PC-3 (cell line): ENCODE results near the gene HTR3A. TPM values are rescaled to one million over a fixed set of nuclear protein-coding genes. Genes with fewer than 3 reads are reported as not detected.

Experiments
- ATAC-seq: fragments of 200-7000 bp; cut with Tn5 transposase; 2 replicates; pipeline ENCODE4 v1.9.1; 2020; ENCODE audit warnings: mild to moderate bottlenecking, moderate library complexity
- BruUV-seq: library from RNA; stranded (reverse); fragments of 400-500 nt; replicated peaks from 2 replicates; lab custom pipeline; 2021; lab: Mats Ljungman, UMichigan
- CTCF ChIA-PET: fragments of 300-600 bp; sonication (Branson Sonifier 250); formaldehyde crosslinking; loops from one replicate; lab custom pipeline; 2022; ENCODE audit warnings: antibody characterized with exemption; lab: Charles Lee
- POLR2A ChIA-PET: fragments of 300-600 bp; sonication (Branson Sonifier 250); formaldehyde crosslinking; loops from one replicate; lab custom pipeline; 2022; ENCODE audit warnings: antibody characterized with exemption; ENCODE audit not compliant: unreplicated experiment; lab: Charles Lee
- DNase-seq: peaks from one replicate; pipeline ENCODE4 v3.0.0-alpha.2; 2015
- H2AFZ ChIP-seq: fragments of 300-600 bp; sonication (generic); 2 replicates; pipeline ENCODE4 v1.6.0; 2016; ENCODE audit warnings: antibody characterized with exemption, low read length
- H3F3A ChIP-seq: fragments of 300-600 bp; sonication (generic); one replicate; pipeline ENCODE4 v1.6.0; 2017; ENCODE audit warnings: antibody characterized with exemption, low read length, control low read depth, mild to moderate bottlenecking; ENCODE audit not compliant: unreplicated experiment
- H3K27ac ChIP-seq: fragments of 300-600 bp; sonication (generic); 2 replicates; pipeline ENCODE4 v1.5.1; 2016; ENCODE audit warnings: mild to moderate bottlenecking, low read length
- H3K27me3 ChIP-seq: fragments of 300-600 bp; sonication (generic); 2 replicates; pipeline ENCODE4 v1.6.1; 2016; ENCODE audit warnings: low read length, mixed read lengths
- H3K36me3 ChIP-seq: fragments of 300-600 bp; sonication (generic); 2 replicates; pipeline ENCODE4 v1.6.1; 2016; ENCODE audit warnings: low read depth, mixed run types, low read length, mixed read lengths
- H3K4me1 ChIP-seq: fragments of 300-600 bp; sonication (generic); 2 replicates; pipeline ENCODE4 v1.5.1; 2016; ENCODE audit warnings: low read length; ENCODE audit not compliant: insufficient read depth
- H3K4me2 ChIP-seq: fragments of 300-600 bp; sonication (generic); 2 replicates; pipeline ENCODE4 v1.6.0; 2016; ENCODE audit warnings: low read length
- H3K4me3 ChIP-seq: fragments of 300-600 bp; sonication (generic); 2 replicates; pipeline ENCODE4 v1.5.1; 2016; ENCODE audit warnings: mild to moderate bottlenecking, low read length, mixed read lengths
- H3K79me2 ChIP-seq: fragments of 300-600 bp; sonication (generic); 2 replicates; pipeline ENCODE4 v1.6.1; 2017; ENCODE audit warnings: low read length, mixed read lengths
- H3K9ac ChIP-seq: fragments of 300-600 bp; sonication (generic); 2 replicates; pipeline ENCODE4 v1.6.0; 2016; ENCODE audit warnings: mild to moderate bottlenecking, low read length
- H3K9me2 ChIP-seq: fragments of 300-600 bp; sonication (generic); replicated peaks from 2 replicates; pipeline ENCODE4 v1.6.1; 2016; ENCODE audit warnings: mixed run types, low read length, mixed read lengths
- H3K9me3 ChIP-seq: fragments of 300-600 bp; sonication (generic); 2 replicates; pipeline ENCODE4 v1.6.1; 2016; ENCODE audit warnings: low read length, mixed read lengths
- H4K20me1 ChIP-seq: fragments of 300-600 bp; sonication (generic); 2 replicates; pipeline ENCODE4 v1.6.1; 2016; ENCODE audit warnings: low read length, mixed read lengths
- EZH2 ChIP-seq: fragments of 300-600 bp; sonication (generic); IDR thresholded peaks from one replicate; pipeline ENCODE4 v1.6.1; 2017; ENCODE audit warnings: antibody characterized with exemption, mild to moderate bottlenecking, low read length; ENCODE audit not compliant: unreplicated experiment
- EZH2phosphoT487 ChIP-seq: fragments of 300-600 bp; sonication (generic); IDR thresholded peaks from 2 replicates; pipeline ENCODE4 v1.6.1; 2018; ENCODE audit warnings: mild to moderate bottlenecking, antibody characterized with exemption, low read length, borderline replicate concordance
- intact Hi-C: fragments of 100-400 bp; cut with micrococcal nuclease; formaldehyde crosslinking; loops from 2 replicates; pipeline ENCODE4 v1.9.0; 2023
- total RNA-seq: library from RNA; depleted of rRNA; stranded (reverse); fragments of >200 nt; gene quantifications from 2 replicates; pipeline ENCODE4 v1.2.3, GENCODE V29; 2014
- TF ChIP-seq, protein P1 (sequence below): fragments of 300-600 bp; sonication (generic); conservative IDR thresholded peaks from 2 replicates; pipeline ENCODE4 v1.5.1; 2017; ENCODE audit warnings: antibody characterized with exemption, low read depth, mild to moderate bottlenecking, low read length

Gene HTR3A
- total RNA-seq, 1 experiment from 2014 or later: not detected

GRCh38 chr11:114025329-114025907 lies 50.5 kb downstream of the HTR3A start:
- POLR2A ChIA-PET: no interaction called here
- no TSS peak for BruUV-seq

GRCh38 chr11:114026355-114026754 lies 51.4 kb downstream of the HTR3A start:
- no peaks in the 10 kb centered on the region for H3F3A ChIP-seq
- ATAC-seq (no peak), DNase-seq (peak; percentile 21)
- H4K20me1 ChIP-seq: no peaks in the 10 kb centered on the region
- TF ChIP-seq, protein P1, sequence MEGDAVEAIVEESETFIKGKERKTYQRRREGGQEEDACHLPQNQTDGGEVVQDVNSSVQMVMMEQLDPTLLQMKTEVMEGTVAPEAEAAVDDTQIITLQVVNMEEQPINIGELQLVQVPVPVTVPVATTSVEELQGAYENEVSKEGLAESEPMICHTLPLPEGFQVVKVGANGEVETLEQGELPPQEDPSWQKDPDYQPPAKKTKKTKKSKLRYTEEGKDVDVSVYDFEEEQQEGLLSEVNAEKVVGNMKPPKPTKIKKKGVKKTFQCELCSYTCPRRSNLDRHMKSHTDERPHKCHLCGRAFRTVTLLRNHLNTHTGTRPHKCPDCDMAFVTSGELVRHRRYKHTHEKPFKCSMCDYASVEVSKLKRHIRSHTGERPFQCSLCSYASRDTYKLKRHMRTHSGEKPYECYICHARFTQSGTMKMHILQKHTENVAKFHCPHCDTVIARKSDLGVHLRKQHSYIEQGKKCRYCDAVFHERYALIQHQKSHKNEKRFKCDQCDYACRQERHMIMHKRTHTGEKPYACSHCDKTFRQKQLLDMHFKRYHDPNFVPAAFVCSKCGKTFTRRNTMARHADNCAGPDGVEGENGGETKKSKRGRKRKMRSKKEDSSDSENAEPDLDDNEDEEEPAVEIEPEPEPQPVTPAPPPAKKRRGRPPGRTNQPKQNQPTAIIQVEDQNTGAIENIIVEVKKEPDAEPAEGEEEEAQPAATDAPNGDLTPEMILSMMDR: peak; percentile 32
- TF ChIP-seq EZH2phosphoT487 (no peak), EZH2 (no peak)
- H3K9me3 ChIP-seq: no peaks in the 10 kb centered on the region
- no peak overlapping the region for H3K27ac ChIP-seq
- H3K9me2 ChIP-seq: no peaks in the 10 kb centered on the region
- no peak overlapping the region for H2AFZ ChIP-seq
- H3K4me3 ChIP-seq: no peak overlapping the region
- H3K4me2 ChIP-seq: no peak overlapping the region
- ChIA-PET CTCF (no interaction called here), POLR2A (no interaction called here)
- 0 out of 2 replicates have a peak, but pooled peaks cover under 1% of the 10 kb centered on the region for H3K4me1 ChIP-seq
- peaks cover 25% of the 10 kb centered on the region for H3K27me3 ChIP-seq
- BruUV-seq: no TSS peak
- intact Hi-C loops: no loop called here
- no peaks in the 10 kb centered on the region for H3K36me3 ChIP-seq
- no peaks in the 10 kb centered on the region for H3K79me2 ChIP-seq
- no peak overlapping the region for H3K9ac ChIP-seq

More at GRCh38 chr11:114025329-114025907, 50.5 kb downstream of the HTR3A start:
- H3F3A ChIP-seq: no peaks in the 10 kb centered on the region
- H3K9me3 ChIP-seq: no peaks in the 10 kb centered on the region
- TF ChIP-seq EZH2: no peak
- TF ChIP-seq, protein P1: no peak
- no peak for TF ChIP-seq EZH2phosphoT487
- DNase-seq: no peak
- H3K9ac ChIP-seq: no peak overlapping the region
- CTCF ChIA-PET: no interaction called here
- no peaks in the 10 kb centered on the region for H3K9me2 ChIP-seq
- no peaks in the 10 kb centered on the region for H3K36me3 ChIP-seq
- H3K79me2 ChIP-seq: no peaks in the 10 kb centered on the region
- H4K20me1 ChIP-seq: no peaks in the 10 kb centered on the region
- intact Hi-C loops: no loop called here
- no peak overlapping the region for H3K4me3 ChIP-seq
- H3K27me3 ChIP-seq: peaks cover 15% of the 10 kb centered on the region
- no peaks in the 10 kb centered on the region for H3K4me1 ChIP-seq
- ATAC-seq: no peak
- H3K27ac ChIP-seq: no peak overlapping the region
- H3K4me2 ChIP-seq: no peak overlapping the region
- H2AFZ ChIP-seq: no peak overlapping the region

DNA sequence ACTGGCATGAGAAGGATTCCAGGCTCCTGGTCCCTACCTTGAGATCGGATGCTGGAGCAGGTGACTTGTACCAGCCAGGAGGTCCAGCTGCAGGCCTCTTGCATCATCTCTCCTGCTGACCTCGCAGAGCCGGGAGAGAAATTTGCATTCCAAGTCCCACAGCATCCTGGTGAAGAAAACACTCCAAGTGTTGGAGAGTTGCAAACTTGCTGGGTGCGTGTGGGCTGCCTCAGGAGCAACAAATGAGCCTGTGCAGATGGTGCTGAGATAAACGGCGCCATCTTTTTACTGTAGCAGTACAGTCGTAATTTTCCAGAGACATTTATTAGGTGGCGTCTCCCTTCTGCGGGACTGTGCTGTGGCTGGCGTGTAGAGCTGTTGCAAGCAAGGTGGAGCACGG lies 52.5 kb downstream of the HTR3A start:
- Histone ChIP-seq H3K4me2 (no peak overlapping the region), H3K9ac (no peak overlapping the region), H3K4me1 (0 out of 2 replicates have a peak, but pooled peaks cover 3% of the 10 kb centered on the region), H3K79me2 (no peaks in the 10 kb centered on the region), H3K9me2 (no peaks in the 10 kb centered on the region), H4K20me1 (no peaks in the 10 kb centered on the region), H3F3A (no peaks in the 10 kb centered on the region), H3K27ac (no peak overlapping the region), H3K4me3 (no peak overlapping the region), H3K9me3 (no peaks in the 10 kb centered on the region), H3K36me3 (no peaks in the 10 kb centered on the region), H3K27me3 (peaks cover 35% of the 10 kb centered on the region), H2AFZ (no peak overlapping the region)
- no TSS peak for BruUV-seq
- DNase-seq (no peak), ATAC-seq (no peak)
- TF ChIP-seq EZH2: no peak
- POLR2A ChIA-PET: no interaction called here
- CTCF ChIA-PET: interaction anchor here (0.7 kb wide), 1 partner anchor 32 kb away, joined by 3 read pairs; no protein-coding TSS in a partner anchor
- intact Hi-C loops: no loop called here
